MM.1S (cell line): ENCODE measurements around the gene TTC28.

Experiments
- CTCF ChIP-seq: fragments of 300-600 bp; sonication (generic); IDR thresholded peaks from 2 replicates; pipeline ENCODE4 v1.5.1; 2016; ENCODE audit warnings: antibody characterized with exemption, low read length, mixed read lengths
- EZH2 ChIP-seq: fragments of 300-600 bp; sonication (generic); optimal IDR thresholded peaks from 2 replicates; pipeline ENCODE3; 2017; ENCODE audit warnings: low read depth, mild to moderate bottlenecking, antibody characterized with exemption, low read length, mixed read lengths

- TF ChIP-seq CTCF (no peak), EZH2 (no peak)
Measured at GRCh38 chr22:28438183-28438768, 241.4 kb downstream of the TTC28 start.
